ENCODE data around the gene RTEL1.

Gene RTEL1

GRCh38 chr20:63707558-63708300 is 49.6 kb downstream of the RTEL1 start, which contains the start of the genes ARFRP1 and ZGPAT:
ARFRP1 (minus strand) TSS chr20:63707976; CDS start chr20:63707091, 885 bp downstream.
ZGPAT (plus strand) TSS chr20:63708039; CDS start chr20:63708581, 542 bp downstream.
- Histone ChIP-seq H3K4me1 (ENCODE audit: control insufficient read depth, low read depth, low read length) (no peaks in the 10 kb centered on the region), H3K79me2 (ENCODE audit: control insufficient read depth, insufficient read depth, low read length) (peaks cover 28% of the 10 kb centered on the region), H2BK5ac (ENCODE audit: low read length) (no peak within 1 kb of the TSS), H2AK5ac (ENCODE audit: low read length) (no peak within 1 kb of the TSS), H3K9ac (ENCODE audit: low read length) (peak within 1 kb of the TSS; percentile 88), H3K36me3 (ENCODE audit: control insufficient read depth, insufficient read depth, low read length) (peaks cover 6% of the 10 kb centered on the region), H2BK120ac (ENCODE audit: low read depth, low read length) (no peak within 1 kb of the TSS), H3K4me2 (ENCODE audit: low read length) (peak within 1 kb of the TSS; percentile 95), H3K79me1 (ENCODE audit: low read length) (peaks cover 18% of the 10 kb centered on the region), H3K18ac (ENCODE audit: low read length) (peak within 1 kb of the TSS; percentile 63), H4K5ac (ENCODE audit: low read length) (no peak within 1 kb of the TSS), H3K27ac (ENCODE audit: low read depth, low read length) (no peak within 1 kb of the TSS), H2BK15ac (replicated peaks; ENCODE audit: low read depth) (no peak within 1 kb of the TSS), H3K23ac (ENCODE audit: low read length) (peak within 1 kb of the TSS; percentile 89), H3K56ac (ENCODE audit: low read length) (peak within 1 kb of the TSS; percentile 96), H3K4me3 (ENCODE audit: low read length) (peak within 1 kb of the TSS; percentile 80), H4K8ac (ENCODE audit: low read depth, low read length) (peak within 1 kb of the TSS; percentile 93), H3K4ac (ENCODE audit: low read depth, low read length) (no peak within 1 kb of the TSS), H3K27me3 (ENCODE audit: insufficient read depth, low read length, poor library complexity) (no peaks in the 10 kb centered on the region)
- WGBS (ENCODE audit: extremely low coverage, insufficient coverage, low lambda C conversion rate), result no CpG with 5 or more reads among the region's 98 CpGs
- DNase-seq, result peak; percentile 91

GRCh38 chr20:63708301-63709148 is 50.4 kb downstream of the RTEL1 start:
- Histone ChIP-seq H2BK5ac (ENCODE audit: low read length) (no peak overlapping the region), H3K9ac (ENCODE audit: low read length) (peak overlapping the region; percentile 88), H4K5ac (ENCODE audit: low read length) (no peak overlapping the region), H3K56ac (ENCODE audit: low read length) (peak overlapping the region; percentile 83), H2BK15ac (replicated peaks; ENCODE audit: low read depth) (no peak overlapping the region), H3K27me3 (ENCODE audit: insufficient read depth, low read length, poor library complexity) (no peaks in the 10 kb centered on the region), H3K79me1 (ENCODE audit: low read length) (peaks cover 18% of the 10 kb centered on the region), H3K4me1 (ENCODE audit: control insufficient read depth, low read depth, low read length) (no peaks in the 10 kb centered on the region), H3K18ac (ENCODE audit: low read length) (peak overlapping the region; percentile 63), H4K8ac (ENCODE audit: low read depth, low read length) (no peak overlapping the region), H3K4ac (ENCODE audit: low read depth, low read length) (no peak overlapping the region), H2BK120ac (ENCODE audit: low read depth, low read length) (no peak overlapping the region), H3K4me2 (ENCODE audit: low read length) (peak overlapping the region; percentile 73), H3K79me2 (ENCODE audit: control insufficient read depth, insufficient read depth, low read length) (peaks cover 28% of the 10 kb centered on the region), H3K27ac (ENCODE audit: low read depth, low read length) (no peak overlapping the region), H3K36me3 (ENCODE audit: control insufficient read depth, insufficient read depth, low read length) (peaks cover 6% of the 10 kb centered on the region), H3K23ac (ENCODE audit: low read length) (no peak overlapping the region), H2AK5ac (ENCODE audit: low read length) (no peak overlapping the region), H3K4me3 (ENCODE audit: low read length) (peak overlapping the region; percentile 60)
- WGBS (ENCODE audit: extremely low coverage, insufficient coverage, low lambda C conversion rate), result no CpG with 5 or more reads among the region's 67 CpGs
- DNase-seq, result no peak

GRCh38 chr20:63709149-63709527 is 51.0 kb downstream of the RTEL1 start:
- WGBS (ENCODE audit: extremely low coverage, insufficient coverage, low lambda C conversion rate), result no CpG with 5 or more reads among the region's 17 CpGs
- no peak overlapping the region for H3K4me3 ChIP-seq (ENCODE audit: low read length)
- no peak overlapping the region for H3K4me2 ChIP-seq (ENCODE audit: low read length)
- no peak overlapping the region for H3K18ac ChIP-seq (ENCODE audit: low read length)
- no peaks in the 10 kb centered on the region for H3K27me3 ChIP-seq (ENCODE audit: insufficient read depth, low read length, poor library complexity)
- no peak overlapping the region for H3K56ac ChIP-seq (ENCODE audit: low read length)
- peaks cover 28% of the 10 kb centered on the region for H3K79me2 ChIP-seq (ENCODE audit: control insufficient read depth, insufficient read depth, low read length)
- no peaks in the 10 kb centered on the region for H3K4me1 ChIP-seq (ENCODE audit: control insufficient read depth, low read depth, low read length)
- no peak overlapping the region for H3K27ac ChIP-seq (ENCODE audit: low read depth, low read length)
- H2BK120ac ChIP-seq (ENCODE audit: low read depth, low read length), result no peak overlapping the region
- no peak overlapping the region for H3K9ac ChIP-seq (ENCODE audit: low read length)
- no peak overlapping the region for H2BK5ac ChIP-seq (ENCODE audit: low read length)
- peaks cover 18% of the 10 kb centered on the region for H3K79me1 ChIP-seq (ENCODE audit: low read length)
- H2AK5ac ChIP-seq (ENCODE audit: low read length), result no peak overlapping the region
- H3K36me3 ChIP-seq (ENCODE audit: control insufficient read depth, insufficient read depth, low read length), result peaks cover 6% of the 10 kb centered on the region
- H4K5ac ChIP-seq (ENCODE audit: low read length), result no peak overlapping the region
- no peak overlapping the region for H3K23ac ChIP-seq (ENCODE audit: low read length)
- no peak for DNase-seq
- H3K4ac ChIP-seq (ENCODE audit: low read depth, low read length), result no peak overlapping the region
- no peak overlapping the region for H4K8ac ChIP-seq (ENCODE audit: low read depth, low read length)
- no peak overlapping the region for H2BK15ac ChIP-seq (replicated peaks; ENCODE audit: low read depth)

- Histone ChIP-seq H2BK15ac (replicated peaks; ENCODE audit: low read depth) (no peak overlapping the region), H3K18ac (ENCODE audit: low read length) (no peak overlapping the region), H3K4ac (ENCODE audit: low read depth, low read length) (no peak overlapping the region), H2BK5ac (ENCODE audit: low read length) (no peak overlapping the region), H3K23ac (ENCODE audit: low read length) (no peak overlapping the region), H3K79me2 (ENCODE audit: control insufficient read depth, insufficient read depth, low read length) (peaks cover 27% of the 10 kb centered on the region), H3K4me1 (ENCODE audit: control insufficient read depth, low read depth, low read length) (no peaks in the 10 kb centered on the region), H4K5ac (ENCODE audit: low read length) (no peak overlapping the region), H3K4me2 (ENCODE audit: low read length) (no peak overlapping the region), H2AK5ac (ENCODE audit: low read length) (no peak overlapping the region), H3K36me3 (ENCODE audit: control insufficient read depth, insufficient read depth, low read length) (peaks cover 3% of the 10 kb centered on the region), H4K8ac (ENCODE audit: low read depth, low read length) (no peak overlapping the region), H3K56ac (ENCODE audit: low read length) (no peak overlapping the region), H3K79me1 (ENCODE audit: low read length) (peaks cover 18% of the 10 kb centered on the region), H2BK120ac (ENCODE audit: low read depth, low read length) (no peak overlapping the region), H3K27me3 (ENCODE audit: insufficient read depth, low read length, poor library complexity) (no peaks in the 10 kb centered on the region), H3K9ac (ENCODE audit: low read length) (no peak overlapping the region), H3K27ac (ENCODE audit: low read depth, low read length) (no peak overlapping the region), H3K4me3 (ENCODE audit: low read length) (no peak overlapping the region)
- WGBS (ENCODE audit: extremely low coverage, insufficient coverage, low lambda C conversion rate), result no CpG with 5 or more reads among the region's 12 CpGs
- no peak for DNase-seq
These were observed 53.1 kb downstream of the RTEL1 start for GRCh38 chr20:63711085-63711645.

GRCh38 chr20:63712191-63712590 is 54.1 kb downstream of the RTEL1 start:
- WGBS (ENCODE audit: extremely low coverage, insufficient coverage, low lambda C conversion rate), result no CpG with 5 or more reads among the region's 1 CpG

More at GRCh38 chr20:63712191-63712590, 54.1 kb downstream of the RTEL1 start:
- no peak for DNase-seq
- H3K56ac ChIP-seq (ENCODE audit: low read length), result no peak overlapping the region
- H3K4me3 ChIP-seq (ENCODE audit: low read length), result no peak overlapping the region
- H3K27me3 ChIP-seq (ENCODE audit: insufficient read depth, low read length, poor library complexity), result no peaks in the 10 kb centered on the region
- no peak overlapping the region for H2BK15ac ChIP-seq (replicated peaks; ENCODE audit: low read depth)
- H4K5ac ChIP-seq (ENCODE audit: low read length), result no peak overlapping the region
- peaks cover 10% of the 10 kb centered on the region for H3K79me1 ChIP-seq (ENCODE audit: low read length)
- no peak overlapping the region for H4K8ac ChIP-seq (ENCODE audit: low read depth, low read length)
- H2AK5ac ChIP-seq (ENCODE audit: low read length), result no peak overlapping the region
- H3K18ac ChIP-seq (ENCODE audit: low read length), result no peak overlapping the region
- H3K4me1 ChIP-seq (ENCODE audit: control insufficient read depth, low read depth, low read length), result no peaks in the 10 kb centered on the region
- no peak overlapping the region for H3K23ac ChIP-seq (ENCODE audit: low read length)
- no peak overlapping the region for H3K4me2 ChIP-seq (ENCODE audit: low read length)
- H3K36me3 ChIP-seq (ENCODE audit: control insufficient read depth, insufficient read depth, low read length), result peaks cover 2% of the 10 kb centered on the region
- no peak overlapping the region for H3K27ac ChIP-seq (ENCODE audit: low read depth, low read length)
- H3K79me2 ChIP-seq (ENCODE audit: control insufficient read depth, insufficient read depth, low read length), result peaks cover 17% of the 10 kb centered on the region
- no peak overlapping the region for H3K4ac ChIP-seq (ENCODE audit: low read depth, low read length)
- no peak overlapping the region for H3K9ac ChIP-seq (ENCODE audit: low read length)
- H2BK5ac ChIP-seq (ENCODE audit: low read length), result no peak overlapping the region
- no peak overlapping the region for H2BK120ac ChIP-seq (ENCODE audit: low read depth, low read length)

All from mesendoderm (in vitro differentiated cells).